Tibial nerve (tissue), 3 donors: ENCODE results near the gene SEC63.

Source experiments
- POLR2A ChIP-seq, 2 donors: fragments of 450-650 bp; IDR thresholded peaks; one replicate each; pipeline ENCODE4 v1.6.1; 2017; ENCODE audit warnings: antibody characterized with exemption in 2 of 2, mild to moderate bottlenecking in 2 of 2, moderate library complexity in 2 of 2
- TF ChIP-seq, protein P1 (sequence below), 5 experiments: fragments of 200-600 bp in 3 of 5; fragments of 450-650 bp in 2 of 5; sonication (generic) in 3 of 5; IDR thresholded peaks; one replicate each; pipeline ENCODE4 v1.5.1; 2016 to 2019; ENCODE audit warnings: antibody characterized with exemption in 5 of 5, mild to moderate bottlenecking in 3 of 5, moderate library complexity in 2 of 5

DNA sequence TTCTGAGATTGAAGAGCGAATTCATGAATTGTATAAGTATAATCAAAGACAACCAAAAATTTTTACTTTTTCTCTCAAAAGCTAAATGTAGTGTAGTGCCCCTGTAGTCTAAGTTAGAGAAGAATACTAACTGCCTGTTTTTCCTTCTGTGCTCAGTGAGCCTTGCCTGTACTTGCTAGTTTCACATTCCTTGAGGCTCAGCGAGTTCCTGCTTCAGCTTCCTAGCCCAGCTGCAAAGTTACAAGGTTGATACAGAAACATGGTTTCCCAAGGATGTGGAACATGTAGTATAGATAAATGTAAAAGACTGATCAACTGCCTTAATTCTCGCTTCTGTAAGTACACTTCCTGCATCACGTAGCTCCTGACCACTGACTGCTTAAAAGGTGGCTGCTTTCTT lies 33.1 kb upstream of the SEC63 start:
- no peak for TF ChIP-seq POLR2A (IDR thresholded peaks at IDR 0.05)
- TF ChIP-seq, protein P1, sequence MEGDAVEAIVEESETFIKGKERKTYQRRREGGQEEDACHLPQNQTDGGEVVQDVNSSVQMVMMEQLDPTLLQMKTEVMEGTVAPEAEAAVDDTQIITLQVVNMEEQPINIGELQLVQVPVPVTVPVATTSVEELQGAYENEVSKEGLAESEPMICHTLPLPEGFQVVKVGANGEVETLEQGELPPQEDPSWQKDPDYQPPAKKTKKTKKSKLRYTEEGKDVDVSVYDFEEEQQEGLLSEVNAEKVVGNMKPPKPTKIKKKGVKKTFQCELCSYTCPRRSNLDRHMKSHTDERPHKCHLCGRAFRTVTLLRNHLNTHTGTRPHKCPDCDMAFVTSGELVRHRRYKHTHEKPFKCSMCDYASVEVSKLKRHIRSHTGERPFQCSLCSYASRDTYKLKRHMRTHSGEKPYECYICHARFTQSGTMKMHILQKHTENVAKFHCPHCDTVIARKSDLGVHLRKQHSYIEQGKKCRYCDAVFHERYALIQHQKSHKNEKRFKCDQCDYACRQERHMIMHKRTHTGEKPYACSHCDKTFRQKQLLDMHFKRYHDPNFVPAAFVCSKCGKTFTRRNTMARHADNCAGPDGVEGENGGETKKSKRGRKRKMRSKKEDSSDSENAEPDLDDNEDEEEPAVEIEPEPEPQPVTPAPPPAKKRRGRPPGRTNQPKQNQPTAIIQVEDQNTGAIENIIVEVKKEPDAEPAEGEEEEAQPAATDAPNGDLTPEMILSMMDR (IDR thresholded peaks at IDR 0.05), result no peak
